Natural killer cell (primary cell): Measurements from ENCODE around the gene PRCC. TPM values are rescaled to one million over a fixed set of nuclear protein-coding genes. Genes with fewer than 3 reads are reported as not detected.

Experiments used
- ATAC-seq, 3 donors: fragments of 150-1000 bp in 2 of 3; fragments of 200-7000 bp in 1 of 3; cut with Tn5 transposase; 1 replicate in 1 of 3; 2 replicates in 2 of 3; pipeline ENCODE4 v1.10.0; 2021; ENCODE audit warnings: mild to moderate bottlenecking in 2 of 3, moderate library complexity in 2 of 3
- DNase-seq, 2 donors: peaks; one replicate each; pipeline versions ENCODE4 v3.0.0 to v3.0.0-alpha.2; 2013 to 2021; ENCODE audit warnings: mixed read lengths in 1 of 2
- H3K27ac ChIP-seq: one replicate; pipeline ENCODE4 v1.5.1; 2013; ENCODE audit warnings: mild to moderate bottlenecking, low read length
- H3K27me3 ChIP-seq: one replicate; pipeline ENCODE4 v1.6.1; 2013; ENCODE audit warnings: low read length; ENCODE audit not compliant: control insufficient read depth, insufficient read depth
- H3K36me3 ChIP-seq: one replicate; pipeline ENCODE4 v1.6.1; 2013; ENCODE audit warnings: low read length; ENCODE audit not compliant: control insufficient read depth, insufficient read depth
- H3K4me1 ChIP-seq: one replicate; pipeline ENCODE4 v1.6.1; 2013; ENCODE audit warnings: low read length; ENCODE audit not compliant: control insufficient read depth, insufficient read depth
- H3K4me3 ChIP-seq: one replicate; pipeline ENCODE4 v1.5.1; 2013; ENCODE audit warnings: low read length
- H3K9me3 ChIP-seq: one replicate; pipeline ENCODE4 v1.6.1; 2013; ENCODE audit warnings: low read length; ENCODE audit not compliant: control insufficient read depth, insufficient read depth
- H3K27ac Mint-ChIP-seq, 2 donors: one replicate each; pipeline ENCODE4 v1.8.0; 2022; ENCODE audit warnings: mild to moderate bottlenecking in 2 of 2, mixed read lengths in 2 of 2, moderate library complexity in 1 of 2
- H3K27me3 Mint-ChIP-seq, 2 donors: one replicate each; pipeline ENCODE4 v1.8.0; 2022; ENCODE audit warnings: low read depth in 2 of 2, mixed read lengths in 2 of 2
- H3K36me3 Mint-ChIP-seq: one replicate; pipeline ENCODE4 v1.8.0; 2022; ENCODE audit warnings: mixed read lengths
- H3K4me1 Mint-ChIP-seq, 2 donors: one replicate each; pipeline ENCODE4 v1.8.0; 2022; ENCODE audit warnings: mixed read lengths in 2 of 2
- H3K4me3 Mint-ChIP-seq: one replicate; pipeline ENCODE4 v1.8.0; 2022; ENCODE audit warnings: mild to moderate bottlenecking, moderate library complexity, mixed read lengths
- H3K9me3 Mint-ChIP-seq, 2 donors: one replicate each; pipeline ENCODE4 v1.8.0; 2022; ENCODE audit warnings: mixed read lengths in 2 of 2
- WGBS: methylation state at CpG from one replicate; pipeline ENCODE4 v1.1.7; 2013; ENCODE audit warnings: missing lambda C conversion rate; ENCODE audit not compliant: insufficient coverage; 5-methylcytosine and 5-hydroxymethylcytosine counted together
- intact Hi-C: fragments of 100-400 bp; cut with micrococcal nuclease; formaldehyde crosslinking; loops from one replicate; pipeline ENCODE4 v1.14.2; 2022
- total RNA-seq, 4 donors: library from RNA; stranded (reverse); fragments of 120-200 nt in 1 of 4; gene quantifications; one replicate each; pipeline versions ENCODE4 v1.2.3 to v1.2.4, GENCODE V29; 2013 to 2022
- TF ChIP-seq, protein P1 (sequence below): fragments of 200-600 bp; IDR thresholded peaks from one replicate; pipeline ENCODE4 v1.8.0; 2022; ENCODE audit warnings: antibody characterized with exemption

The PRCC gene
- total RNA-seq, 3 donors from 2014 or later (not counting 1 experiment from before 2014, with no cell fraction given), result 66.5 to 92.4 (median 69.1) TPM

DNA sequence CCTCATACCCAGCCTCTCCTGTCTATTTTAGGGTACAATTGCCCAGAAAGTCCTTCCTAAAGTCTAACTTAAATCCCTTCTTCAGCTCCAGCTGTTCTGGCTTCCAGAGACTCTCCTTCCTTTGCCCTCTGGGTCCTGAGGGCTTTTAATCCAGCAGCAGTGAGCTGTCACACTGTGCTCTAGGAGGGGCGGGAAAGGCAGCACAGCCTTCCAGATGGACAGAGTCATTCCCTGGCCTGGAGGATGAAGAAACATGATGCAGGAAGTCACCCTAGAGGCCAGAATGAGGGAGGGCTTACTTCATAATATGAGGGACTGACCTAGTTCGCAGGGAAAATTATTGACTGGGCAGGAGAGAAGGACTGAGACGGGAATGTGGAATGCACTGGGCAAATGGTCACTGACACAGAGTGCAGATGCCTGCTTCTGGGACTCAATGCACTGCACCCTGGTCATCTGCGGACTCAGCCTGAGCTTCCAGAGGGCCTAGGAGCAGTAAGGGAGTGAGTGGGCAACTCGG is 48.0 kb downstream of the PRCC start:
- peaks cover 25% of the 10 kb centered on the region for H3K36me3 ChIP-seq
- Mint-ChIP-seq H3K27ac (peak overlapping the region; percentile 98), H3K27me3 (no peaks in the 10 kb centered on the region), H3K36me3 (peaks cover 20% of the 10 kb centered on the region), H3K4me1 (peaks cover 74 to 82% of the 10 kb centered on the region in 2 donors), H3K9me3 (no peaks in the 10 kb centered on the region), H3K4me3 (peak overlapping the region; percentile 96)
- H3K9me3 ChIP-seq, result no peaks in the 10 kb centered on the region
- H3K4me1 ChIP-seq, result peaks cover 69% of the 10 kb centered on the region
- 68% methylated on average over 5 of the region's 5 CpGs for WGBS
- H3K4me3 ChIP-seq, result peak overlapping the region; percentile 76
- no peaks in the 10 kb centered on the region for H3K27me3 ChIP-seq
- peak in 1 of 2 donors; percentile 40 for DNase-seq
- ATAC-seq, result no peak
- TF ChIP-seq, protein P1, sequence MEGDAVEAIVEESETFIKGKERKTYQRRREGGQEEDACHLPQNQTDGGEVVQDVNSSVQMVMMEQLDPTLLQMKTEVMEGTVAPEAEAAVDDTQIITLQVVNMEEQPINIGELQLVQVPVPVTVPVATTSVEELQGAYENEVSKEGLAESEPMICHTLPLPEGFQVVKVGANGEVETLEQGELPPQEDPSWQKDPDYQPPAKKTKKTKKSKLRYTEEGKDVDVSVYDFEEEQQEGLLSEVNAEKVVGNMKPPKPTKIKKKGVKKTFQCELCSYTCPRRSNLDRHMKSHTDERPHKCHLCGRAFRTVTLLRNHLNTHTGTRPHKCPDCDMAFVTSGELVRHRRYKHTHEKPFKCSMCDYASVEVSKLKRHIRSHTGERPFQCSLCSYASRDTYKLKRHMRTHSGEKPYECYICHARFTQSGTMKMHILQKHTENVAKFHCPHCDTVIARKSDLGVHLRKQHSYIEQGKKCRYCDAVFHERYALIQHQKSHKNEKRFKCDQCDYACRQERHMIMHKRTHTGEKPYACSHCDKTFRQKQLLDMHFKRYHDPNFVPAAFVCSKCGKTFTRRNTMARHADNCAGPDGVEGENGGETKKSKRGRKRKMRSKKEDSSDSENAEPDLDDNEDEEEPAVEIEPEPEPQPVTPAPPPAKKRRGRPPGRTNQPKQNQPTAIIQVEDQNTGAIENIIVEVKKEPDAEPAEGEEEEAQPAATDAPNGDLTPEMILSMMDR, result no peak
- intact Hi-C loops, result no loop called here
- peak overlapping the region; percentile 99 for H3K27ac ChIP-seq

DNA sequence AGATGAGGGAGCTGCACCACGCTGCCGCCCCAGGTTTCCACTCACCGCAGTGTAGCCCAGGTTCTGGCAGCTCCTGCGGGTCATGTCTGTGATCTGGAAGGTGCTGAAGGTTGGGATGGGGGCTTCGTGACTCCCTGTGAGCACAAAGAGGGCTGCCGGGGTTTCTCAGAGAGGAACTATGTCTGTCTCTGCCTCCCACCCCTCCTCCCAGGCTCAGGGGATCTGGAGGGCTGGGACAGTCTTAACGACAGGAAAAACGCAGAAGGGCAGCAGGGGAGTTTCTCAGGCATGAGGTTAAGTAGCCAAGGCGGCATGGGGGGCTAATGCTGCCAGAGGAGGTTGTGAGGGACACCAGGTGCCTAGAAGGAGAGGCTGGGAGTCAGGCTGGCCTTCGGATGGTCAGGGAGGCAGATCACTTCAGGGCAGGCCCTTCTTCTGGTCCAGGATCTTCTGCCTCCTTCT is 48.7 kb downstream of the PRCC start:
- DNase-seq (peak; percentile 38 to 63), ATAC-seq (peak in 1 of 3 donors; percentile 1)
- Mint-ChIP-seq H3K27ac (peak overlapping the region; percentile 98), H3K36me3 (peaks cover 20% of the 10 kb centered on the region), H3K4me3 (peak overlapping the region; percentile 96), H3K4me1 (peaks cover 72 to 82% of the 10 kb centered on the region in 2 donors), H3K27me3 (no peaks in the 10 kb centered on the region), H3K9me3 (no peaks in the 10 kb centered on the region)
- Histone ChIP-seq H3K9me3 (no peaks in the 10 kb centered on the region), H3K27me3 (no peaks in the 10 kb centered on the region), H3K27ac (peak overlapping the region; percentile 99), H3K4me3 (peak overlapping the region; percentile 76), H3K36me3 (peaks cover 21% of the 10 kb centered on the region), H3K4me1 (peaks cover 68% of the 10 kb centered on the region)
- intact Hi-C loops, result loop anchor here (1.0 to 2.0 kb wide), 4 partner anchors 23 to 156 kb away; partner anchors contain the start of genes INSRR and PRCC
- TF ChIP-seq, protein P1, result no peak
- WGBS, result 46% methylated on average over 10 of the region's 10 CpGs

DNA sequence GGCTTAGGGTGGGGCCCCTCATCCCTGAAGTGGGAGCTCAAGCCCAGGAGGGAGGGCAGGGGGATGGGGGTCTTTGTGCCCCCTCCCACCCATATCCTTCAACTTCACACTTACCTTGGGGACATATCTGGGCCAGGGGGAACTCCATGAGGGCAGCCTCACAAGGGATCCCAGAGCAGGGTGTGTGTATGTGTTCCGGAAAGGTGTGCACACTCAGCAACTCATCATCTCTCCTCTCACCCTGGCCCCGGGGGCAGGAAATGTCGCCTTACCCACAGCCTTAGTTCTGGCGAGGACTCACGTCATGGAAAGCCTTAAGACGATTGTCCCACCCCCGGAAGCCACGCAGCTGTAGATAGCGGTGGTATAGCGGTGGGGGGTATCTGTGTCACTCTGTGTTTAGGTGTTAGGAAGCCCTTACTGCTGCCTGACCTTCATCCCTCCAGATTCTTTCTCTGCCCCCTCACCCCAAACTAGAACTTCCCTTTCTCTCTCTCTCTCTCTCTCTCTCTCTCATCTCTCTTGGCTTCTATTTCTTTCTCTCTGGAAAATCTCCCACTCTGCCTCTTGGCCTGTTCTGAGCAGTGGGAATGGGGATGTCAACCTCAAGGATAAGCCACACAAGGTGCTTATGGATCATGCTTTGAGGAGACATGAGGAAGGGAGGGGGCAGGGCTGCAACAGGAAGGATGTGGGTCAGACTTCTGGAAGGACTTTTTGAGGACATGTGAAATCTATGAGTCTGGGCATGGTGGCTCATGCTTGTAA is 49.4 kb downstream of the PRCC start, which contains the start of gene SH2D2A:
TSS of gene SH2D2A (minus strand) at position 288 of the 768 bp plus-strand sequence. CDS start at position 148, 140 bp downstream.
- H3K27me3 Mint-ChIP-seq, result no peaks in the 10 kb centered on the region
- intact Hi-C loops, result loop anchor here (1.0 to 2.0 kb wide), 4 partner anchors 22 to 156 kb away; partner anchors contain the start of genes INSRR and PRCC
- DNase-seq (peak; percentile 94 to 100), ATAC-seq (peak; percentile 77 to 92 (median 84))
- Histone ChIP-seq H3K4me1 (peaks cover 61% of the 10 kb centered on the region), H3K36me3 (peaks cover 15% of the 10 kb centered on the region), H3K27ac (peak within 1 kb of the TSS; percentile 99), H3K4me3 (peak within 1 kb of the TSS; percentile 76), H3K9me3 (no peaks in the 10 kb centered on the region), H3K27me3 (no peaks in the 10 kb centered on the region)
- peak within 1 kb of the TSS; percentile 98 for H3K27ac Mint-ChIP-seq
- H3K9me3 Mint-ChIP-seq, result no peaks in the 10 kb centered on the region
- peaks cover 67 to 79% of the 10 kb centered on the region in 2 donors for H3K4me1 Mint-ChIP-seq
- H3K4me3 Mint-ChIP-seq, result peak within 1 kb of the TSS; percentile 96
- WGBS, result 0% methylated on average over 7 of the region's 10 CpGs
- TF ChIP-seq, protein P1, result no peak
- H3K36me3 Mint-ChIP-seq, result peaks cover 12% of the 10 kb centered on the region
